Measurements from ENCODE around the gene NSD1.
"Not testable (repeated sequence)": the region's sequence is repeated elsewhere in the genome, so short reads cannot be mapped to it uniquely, and the experiment has no call there.

The NSD1 gene

DNA sequence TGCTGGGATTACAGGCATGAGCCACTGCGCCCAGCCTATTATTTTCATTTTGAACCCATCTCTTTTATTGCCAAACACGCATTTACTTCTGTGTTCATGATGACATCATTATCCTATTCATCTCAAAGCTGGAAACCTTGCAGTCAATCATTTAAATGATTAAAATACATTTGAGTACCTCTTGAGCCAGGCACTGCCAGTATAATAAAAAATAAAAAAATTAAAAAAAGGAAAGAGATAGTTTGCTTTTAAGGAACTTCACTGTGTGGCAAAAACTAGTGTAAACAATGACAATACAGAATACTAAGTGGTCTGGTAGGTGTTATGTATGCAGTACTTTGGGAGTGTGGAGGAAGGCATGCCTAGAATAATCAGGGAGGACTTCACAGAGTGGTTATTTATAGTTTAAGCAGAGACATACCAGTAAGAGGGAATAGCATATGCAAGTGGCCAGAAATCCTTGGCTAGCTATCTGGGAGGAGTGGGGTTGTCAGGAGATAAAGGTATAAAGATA lies 8.6 kb downstream of the NSD1 start:
- Histone ChIP-seq H3K4me1 (ENCODE audit: control insufficient read depth in 1 of 2, insufficient read depth in 2 of 2, low read length in 2 of 2) (peaks cover 3% of the 10 kb centered on the region in 2 donors), H3K4me3 (ENCODE audit: low read depth in 1 of 2, low read length in 2 of 2) (no peak overlapping the region), H3K9ac (ENCODE audit: low read depth in 1 of 2, low read length in 2 of 2) (no peak overlapping the region), H3K27ac (ENCODE audit: low read depth, low read length) (no peak overlapping the region), H3K9me3 (ENCODE audit: control insufficient read depth in 1 of 2, low read length in 2 of 2) (no peaks in the 10 kb centered on the region), H3K36me3 (ENCODE audit: control insufficient read depth in 1 of 2, insufficient read depth in 2 of 2, low read length in 2 of 2) (peaks cover 7 to 55% of the 10 kb centered on the region in 2 donors), H3K27me3 (ENCODE audit: control insufficient read depth in 1 of 2, insufficient read depth in 2 of 2, low read length in 2 of 2) (no peaks in the 10 kb centered on the region)

DNA sequence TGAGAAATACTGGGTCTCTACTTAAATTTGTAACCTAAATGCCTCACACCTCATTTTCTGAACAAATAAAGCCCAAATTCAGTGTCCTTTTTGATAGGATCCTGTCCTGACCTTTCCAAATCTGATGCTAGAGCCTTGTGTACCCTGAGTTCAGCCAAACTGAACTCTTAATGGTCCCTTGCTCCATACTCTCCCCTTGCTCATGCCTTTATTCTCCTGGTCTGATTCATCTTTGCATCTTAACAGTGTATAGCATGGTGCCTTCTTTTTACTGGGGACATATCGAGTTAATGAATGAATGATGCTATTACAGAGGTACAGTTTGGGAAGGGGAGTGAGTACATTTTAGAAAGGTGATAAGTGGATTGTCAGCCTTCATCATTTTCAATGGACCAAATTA lies 9.2 kb downstream of the NSD1 start:
- no peak overlapping the region for H3K27ac ChIP-seq (ENCODE audit: low read depth, low read length)
- no peaks in the 10 kb centered on the region for H3K9me3 ChIP-seq (ENCODE audit: control insufficient read depth in 1 of 2, low read length in 2 of 2)
- H3K4me3 ChIP-seq (ENCODE audit: low read depth in 1 of 2, low read length in 2 of 2), result no peak overlapping the region
- H3K36me3 ChIP-seq (ENCODE audit: control insufficient read depth in 1 of 2, insufficient read depth in 2 of 2, low read length in 2 of 2), result peaks cover 8 to 55% of the 10 kb centered on the region in 2 donors
- H3K27me3 ChIP-seq (ENCODE audit: control insufficient read depth in 1 of 2, insufficient read depth in 2 of 2, low read length in 2 of 2), result no peaks in the 10 kb centered on the region
- H3K9ac ChIP-seq (ENCODE audit: low read depth in 1 of 2, low read length in 2 of 2), result no peak overlapping the region
- H3K4me1 ChIP-seq (ENCODE audit: control insufficient read depth in 1 of 2, insufficient read depth in 2 of 2, low read length in 2 of 2), result no peaks in the 10 kb centered on the region

DNA sequence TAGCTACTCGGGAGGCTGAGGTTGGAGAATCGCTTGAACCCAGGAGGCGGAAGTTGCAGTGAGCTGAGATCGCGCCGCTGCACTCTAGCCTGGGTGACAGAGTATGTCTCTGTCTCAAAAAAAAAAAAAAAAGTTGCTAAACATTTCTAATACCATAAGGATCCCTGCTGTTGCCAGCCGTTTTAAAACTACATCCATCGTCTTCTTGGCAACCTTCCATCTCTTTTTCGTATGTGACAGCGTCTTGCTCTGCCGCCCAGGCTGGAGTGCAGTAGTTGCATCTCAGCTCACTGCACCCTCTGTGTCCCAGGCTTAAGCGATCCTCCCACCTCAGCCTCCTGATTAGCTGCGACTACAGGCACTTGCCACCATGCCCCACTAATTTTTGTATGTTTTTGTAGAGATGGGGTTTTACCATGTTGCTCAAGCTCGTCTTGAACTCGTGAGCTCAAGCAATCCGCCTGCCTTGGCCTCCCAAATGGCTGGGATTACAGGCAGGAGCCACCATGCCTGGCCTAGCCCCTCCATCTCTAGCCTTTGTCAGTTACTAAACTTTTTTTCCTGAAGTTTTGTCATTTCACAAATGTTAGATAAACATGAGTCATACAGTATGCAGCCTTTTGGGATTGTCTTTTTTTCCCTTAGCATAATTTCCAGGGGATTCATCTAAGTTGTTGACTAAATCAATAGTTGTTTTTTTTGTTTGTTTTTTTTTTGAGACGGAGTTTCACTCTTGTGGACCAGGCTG lies 13.5 kb downstream of the NSD1 start:
- no peak overlapping the region for H3K9ac ChIP-seq (ENCODE audit: low read depth in 1 of 2, low read length in 2 of 2)
- H3K9me3 ChIP-seq (ENCODE audit: control insufficient read depth in 1 of 2, low read length in 2 of 2), result no peaks in the 10 kb centered on the region
- H3K36me3 ChIP-seq (ENCODE audit: control insufficient read depth in 1 of 2, insufficient read depth in 2 of 2, low read length in 2 of 2), result peaks cover 11 to 67% of the 10 kb centered on the region in 2 donors
- H3K27ac ChIP-seq (ENCODE audit: low read depth, low read length), result no peak overlapping the region
- H3K4me3 ChIP-seq (ENCODE audit: low read depth in 1 of 2, low read length in 2 of 2), result no peak overlapping the region
- no peaks in the 10 kb centered on the region for H3K4me1 ChIP-seq (ENCODE audit: control insufficient read depth in 1 of 2, insufficient read depth in 2 of 2, low read length in 2 of 2)
- no peaks in the 10 kb centered on the region for H3K27me3 ChIP-seq (ENCODE audit: control insufficient read depth in 1 of 2, insufficient read depth in 2 of 2, low read length in 2 of 2)

DNA sequence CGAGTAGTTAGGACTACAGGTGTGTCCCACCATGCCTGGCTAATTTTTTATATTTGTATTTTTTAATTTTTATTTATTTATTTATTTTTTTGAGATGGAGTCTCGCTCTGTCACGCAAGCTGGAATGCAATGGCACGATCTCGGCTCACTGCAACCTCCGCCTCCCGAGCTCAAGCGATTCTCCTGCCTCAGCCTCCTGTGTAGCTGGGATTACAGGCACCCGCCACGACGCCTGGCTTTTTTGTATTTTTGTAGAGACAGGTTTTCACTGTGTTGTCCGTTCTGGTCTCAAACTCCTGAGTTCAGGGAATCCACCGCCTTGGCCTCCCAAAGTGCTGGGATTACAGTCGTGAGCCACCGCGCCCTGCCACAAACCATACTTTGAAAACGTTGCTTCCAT lies 16.5 kb downstream of the NSD1 start:
- peaks cover 11 to 52% of the 10 kb centered on the region in 2 donors for H3K36me3 ChIP-seq (ENCODE audit: control insufficient read depth in 1 of 2, insufficient read depth in 2 of 2, low read length in 2 of 2)
- H3K4me1 ChIP-seq (ENCODE audit: control insufficient read depth in 1 of 2, insufficient read depth in 2 of 2, low read length in 2 of 2); H3K9ac ChIP-seq (ENCODE audit: low read depth in 1 of 2, low read length in 2 of 2); H3K9me3 ChIP-seq (ENCODE audit: control insufficient read depth in 1 of 2, low read length in 2 of 2); H3K27ac ChIP-seq (ENCODE audit: low read depth, low read length); H3K27me3 ChIP-seq (ENCODE audit: control insufficient read depth in 1 of 2, insufficient read depth in 2 of 2, low read length in 2 of 2); H3K4me3 ChIP-seq (ENCODE audit: low read depth in 1 of 2, low read length in 2 of 2): not testable (repeated sequence)

GRCh38 chr5:177154003-177154643 lies 20.6 kb downstream of the NSD1 start:
- Histone ChIP-seq H3K9ac (ENCODE audit: low read depth in 1 of 2, low read length in 2 of 2) (no peak overlapping the region), H3K27ac (ENCODE audit: low read depth, low read length) (no peak overlapping the region), H3K9me3 (ENCODE audit: control insufficient read depth in 1 of 2, low read length in 2 of 2) (no peaks in the 10 kb centered on the region), H3K4me3 (ENCODE audit: low read depth in 1 of 2, low read length in 2 of 2) (no peak overlapping the region), H3K4me1 (ENCODE audit: control insufficient read depth in 1 of 2, insufficient read depth in 2 of 2, low read length in 2 of 2) (no peaks in the 10 kb centered on the region), H3K36me3 (ENCODE audit: control insufficient read depth in 1 of 2, insufficient read depth in 2 of 2, low read length in 2 of 2) (peaks cover 6 to 21% of the 10 kb centered on the region in 2 donors), H3K27me3 (ENCODE audit: control insufficient read depth in 1 of 2, insufficient read depth in 2 of 2, low read length in 2 of 2) (no peaks in the 10 kb centered on the region)

GRCh38 chr5:177162379-177162778 lies 28.8 kb downstream of the NSD1 start:
- no peaks in the 10 kb centered on the region for H3K27me3 ChIP-seq (ENCODE audit: control insufficient read depth in 1 of 2, insufficient read depth in 2 of 2, low read length in 2 of 2)
- no peak overlapping the region for H3K27ac ChIP-seq (ENCODE audit: low read depth, low read length)
- H3K4me3 ChIP-seq (ENCODE audit: low read depth in 1 of 2, low read length in 2 of 2), result no peak overlapping the region
- H3K36me3 ChIP-seq (ENCODE audit: control insufficient read depth in 1 of 2, insufficient read depth in 2 of 2, low read length in 2 of 2), result peaks cover 3 to 12% of the 10 kb centered on the region in 2 donors
- H3K9me3 ChIP-seq (ENCODE audit: control insufficient read depth in 1 of 2, low read length in 2 of 2), result no peaks in the 10 kb centered on the region
- no peak overlapping the region for H3K9ac ChIP-seq (ENCODE audit: low read depth in 1 of 2, low read length in 2 of 2)
- peaks cover 0 to 6% of the 10 kb centered on the region in 2 donors for H3K4me1 ChIP-seq (ENCODE audit: control insufficient read depth in 1 of 2, insufficient read depth in 2 of 2, low read length in 2 of 2)

GRCh38 chr5:177163500-177163899 lies 29.9 kb downstream of the NSD1 start:
- no peak overlapping the region for H3K4me3 ChIP-seq (ENCODE audit: low read depth in 1 of 2, low read length in 2 of 2)
- H3K36me3 ChIP-seq (ENCODE audit: control insufficient read depth in 1 of 2, insufficient read depth in 2 of 2, low read length in 2 of 2), result peaks cover 0 to 12% of the 10 kb centered on the region in 2 donors
- no peak overlapping the region for H3K27ac ChIP-seq (ENCODE audit: low read depth, low read length)
- no peaks in the 10 kb centered on the region for H3K27me3 ChIP-seq (ENCODE audit: control insufficient read depth in 1 of 2, insufficient read depth in 2 of 2, low read length in 2 of 2)
- H3K9me3 ChIP-seq (ENCODE audit: control insufficient read depth in 1 of 2, low read length in 2 of 2), result no peaks in the 10 kb centered on the region
- H3K9ac ChIP-seq (ENCODE audit: low read depth in 1 of 2, low read length in 2 of 2), result no peak overlapping the region
- H3K4me1 ChIP-seq (ENCODE audit: control insufficient read depth in 1 of 2, insufficient read depth in 2 of 2, low read length in 2 of 2), result peaks cover 0 to 6% of the 10 kb centered on the region in 2 donors

GRCh38 chr5:177169271-177169670 lies 35.7 kb downstream of the NSD1 start:
- Histone ChIP-seq H3K4me1 (ENCODE audit: control insufficient read depth in 1 of 2, insufficient read depth in 2 of 2, low read length in 2 of 2) (no peaks in the 10 kb centered on the region), H3K9ac (ENCODE audit: low read depth in 1 of 2, low read length in 2 of 2) (no peak overlapping the region), H3K27ac (ENCODE audit: low read depth, low read length) (no peak overlapping the region), H3K9me3 (ENCODE audit: control insufficient read depth in 1 of 2, low read length in 2 of 2) (no peaks in the 10 kb centered on the region), H3K36me3 (ENCODE audit: control insufficient read depth in 1 of 2, insufficient read depth in 2 of 2, low read length in 2 of 2) (peaks cover 0 to 10% of the 10 kb centered on the region in 2 donors), H3K27me3 (ENCODE audit: control insufficient read depth in 1 of 2, insufficient read depth in 2 of 2, low read length in 2 of 2) (no peaks in the 10 kb centered on the region), H3K4me3 (ENCODE audit: low read depth in 1 of 2, low read length in 2 of 2) (no peak overlapping the region)

GRCh38 chr5:177171961-177172360 lies 38.4 kb downstream of the NSD1 start:
- Histone ChIP-seq H3K9me3 (ENCODE audit: control insufficient read depth in 1 of 2, low read length in 2 of 2) (no peaks in the 10 kb centered on the region), H3K4me3 (ENCODE audit: low read depth in 1 of 2, low read length in 2 of 2) (no peak overlapping the region), H3K9ac (ENCODE audit: low read depth in 1 of 2, low read length in 2 of 2) (no peak overlapping the region), H3K36me3 (ENCODE audit: control insufficient read depth in 1 of 2, insufficient read depth in 2 of 2, low read length in 2 of 2) (peaks cover 0 to 4% of the 10 kb centered on the region in 2 donors), H3K4me1 (ENCODE audit: control insufficient read depth in 1 of 2, insufficient read depth in 2 of 2, low read length in 2 of 2) (no peaks in the 10 kb centered on the region), H3K27ac (ENCODE audit: low read depth, low read length) (no peak overlapping the region), H3K27me3 (ENCODE audit: control insufficient read depth in 1 of 2, insufficient read depth in 2 of 2, low read length in 2 of 2) (no peaks in the 10 kb centered on the region)

GRCh38 chr5:177175336-177175735 lies 41.8 kb downstream of the NSD1 start:
- Histone ChIP-seq H3K36me3 (ENCODE audit: control insufficient read depth in 1 of 2, insufficient read depth in 2 of 2, low read length in 2 of 2) (no peaks in the 10 kb centered on the region), H3K4me1 (ENCODE audit: control insufficient read depth in 1 of 2, insufficient read depth in 2 of 2, low read length in 2 of 2) (no peaks in the 10 kb centered on the region), H3K4me3 (ENCODE audit: low read depth in 1 of 2, low read length in 2 of 2) (no peak overlapping the region), H3K9me3 (ENCODE audit: control insufficient read depth in 1 of 2, low read length in 2 of 2) (no peaks in the 10 kb centered on the region), H3K9ac (ENCODE audit: low read depth in 1 of 2, low read length in 2 of 2) (no peak overlapping the region), H3K27ac (ENCODE audit: low read depth, low read length) (no peak overlapping the region), H3K27me3 (ENCODE audit: control insufficient read depth in 1 of 2, insufficient read depth in 2 of 2, low read length in 2 of 2) (no peaks in the 10 kb centered on the region)
